Measurements from ENCODE around the gene GDAP1L1. TPM values are rescaled to one million over a fixed set of nuclear protein-coding genes. Genes with fewer than 3 reads are reported as not detected.

Gene GDAP1L1
- total RNA-seq, result not detected in 2 replicates

GRCh38 chr20:44247131-44247571, at the start of gene GDAP1L1:
GDAP1L1 (plus strand) TSS chr20:44247308; CDS start chr20:44247335, 27 bp downstream.

GRCh38 chr20:44210406-44211176, 36.5 kb upstream of the GDAP1L1 start, which contains the start of gene OSER1:
OSER1 (minus strand) TSS chr20:44210771; CDS start chr20:44206957, 3,814 bp downstream.

GRCh38 chr20:44310664-44311639, 63.8 kb downstream of the GDAP1L1 start, which contains the start of gene FITM2:
FITM2 (minus strand) TSS chr20:44311202; CDS start chr20:44311148, 54 bp downstream.

Other genes starting within 250 kb of the GDAP1L1 start
- 2.0 and 10.4 TPM in 2 replicates for gene JPH2, start 60.1 kb upstream of the GDAP1L1 start, total RNA-seq
- gene OSER1, start 36.5 kb upstream of the GDAP1L1 start, total RNA-seq, result 29.3 and 40.1 TPM in 2 replicates
- 6.5 and 9.6 TPM in 2 replicates for gene FITM2, start 63.9 kb downstream of the GDAP1L1 start, total RNA-seq
- not detected in 2 replicates for gene R3HDML, start 89.7 kb downstream of the GDAP1L1 start, total RNA-seq
- not detected in 2 replicates for gene HNF4A, start 108.4 kb downstream of the GDAP1L1 start, total RNA-seq
- gene TTPAL, start 228.6 kb downstream of the GDAP1L1 start, total RNA-seq, result 10.1 and 18.0 TPM in 2 replicates

Data from smooth muscle cell of the umbilical artery (primary cell).